ENCODE results near the gene NXPE4.

NXPE4 gene

DNA sequence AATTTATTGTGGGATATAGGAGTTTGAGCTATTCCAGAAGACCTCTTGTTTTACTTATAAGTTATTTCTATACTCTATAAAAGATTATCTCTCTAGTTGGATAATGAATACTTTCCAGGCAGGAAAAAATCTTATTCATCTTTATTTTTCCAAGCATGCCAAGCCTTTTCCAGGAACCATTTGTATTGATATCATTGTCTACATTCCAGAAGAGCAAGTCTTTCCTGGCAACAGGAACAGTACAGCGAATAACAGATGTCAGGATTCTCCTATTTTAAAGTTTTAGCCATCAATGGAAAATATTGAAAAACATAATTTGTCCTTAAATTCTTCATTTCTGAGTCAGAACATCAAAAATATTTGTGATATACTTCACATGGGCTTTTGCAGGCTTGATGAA, 30.8 kb downstream of the NXPE4 start:
- no peak overlapping the region for H3K4me3 ChIP-seq (ENCODE audit: low read depth, low read length)
- TF ChIP-seq, protein P1, sequence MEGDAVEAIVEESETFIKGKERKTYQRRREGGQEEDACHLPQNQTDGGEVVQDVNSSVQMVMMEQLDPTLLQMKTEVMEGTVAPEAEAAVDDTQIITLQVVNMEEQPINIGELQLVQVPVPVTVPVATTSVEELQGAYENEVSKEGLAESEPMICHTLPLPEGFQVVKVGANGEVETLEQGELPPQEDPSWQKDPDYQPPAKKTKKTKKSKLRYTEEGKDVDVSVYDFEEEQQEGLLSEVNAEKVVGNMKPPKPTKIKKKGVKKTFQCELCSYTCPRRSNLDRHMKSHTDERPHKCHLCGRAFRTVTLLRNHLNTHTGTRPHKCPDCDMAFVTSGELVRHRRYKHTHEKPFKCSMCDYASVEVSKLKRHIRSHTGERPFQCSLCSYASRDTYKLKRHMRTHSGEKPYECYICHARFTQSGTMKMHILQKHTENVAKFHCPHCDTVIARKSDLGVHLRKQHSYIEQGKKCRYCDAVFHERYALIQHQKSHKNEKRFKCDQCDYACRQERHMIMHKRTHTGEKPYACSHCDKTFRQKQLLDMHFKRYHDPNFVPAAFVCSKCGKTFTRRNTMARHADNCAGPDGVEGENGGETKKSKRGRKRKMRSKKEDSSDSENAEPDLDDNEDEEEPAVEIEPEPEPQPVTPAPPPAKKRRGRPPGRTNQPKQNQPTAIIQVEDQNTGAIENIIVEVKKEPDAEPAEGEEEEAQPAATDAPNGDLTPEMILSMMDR (IDR thresholded peaks at IDR 0.05; ENCODE audit: low read depth, low read length) = no peak

DNA sequence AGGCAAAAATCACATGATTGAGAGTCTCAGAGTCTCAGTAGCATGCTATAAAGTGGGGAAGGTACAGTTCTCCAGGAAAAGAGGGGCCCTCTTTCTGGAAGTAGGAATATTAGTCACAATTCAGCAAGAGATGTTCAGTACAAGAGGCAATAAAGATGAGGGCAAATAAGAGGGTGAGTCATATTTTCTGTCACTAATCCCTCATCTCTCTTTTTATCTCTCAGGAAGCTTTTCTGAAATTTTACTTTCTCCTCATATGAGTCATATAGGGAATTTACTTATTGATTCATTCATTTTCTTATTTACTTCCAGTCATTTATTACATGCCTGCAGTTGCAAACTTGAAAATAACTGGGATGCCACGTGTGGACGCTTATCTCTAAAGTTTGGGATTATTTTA, 32.5 kb downstream of the NXPE4 start:
- H3K4me3 ChIP-seq (ENCODE audit: low read depth, low read length) = no peak overlapping the region
- TF ChIP-seq, protein P1 (IDR thresholded peaks at IDR 0.05; ENCODE audit: low read depth, low read length) = no peak

GRCh38 chr11:114562166-114562916, 33.2 kb downstream of the NXPE4 start:
- TF ChIP-seq, protein P1 (IDR thresholded peaks at IDR 0.05; ENCODE audit: low read depth, low read length) = no peak
- H3K4me3 ChIP-seq (ENCODE audit: low read depth, low read length) = no peak overlapping the region

GRCh38 chr11:114559425-114560310, 35.9 kb downstream of the NXPE4 start, which contains the start of gene NXPE1:
Gene NXPE1, minus strand, starts transcription at chr11:114559881. Its CDS starts 8,680 bp downstream, at chr11:114551201.
- H3K4me3 ChIP-seq (ENCODE audit: low read depth, low read length) = no peak within 1 kb of the TSS
- TF ChIP-seq, protein P1 (IDR thresholded peaks at IDR 0.05; ENCODE audit: low read depth, low read length) = no peak

DNA sequence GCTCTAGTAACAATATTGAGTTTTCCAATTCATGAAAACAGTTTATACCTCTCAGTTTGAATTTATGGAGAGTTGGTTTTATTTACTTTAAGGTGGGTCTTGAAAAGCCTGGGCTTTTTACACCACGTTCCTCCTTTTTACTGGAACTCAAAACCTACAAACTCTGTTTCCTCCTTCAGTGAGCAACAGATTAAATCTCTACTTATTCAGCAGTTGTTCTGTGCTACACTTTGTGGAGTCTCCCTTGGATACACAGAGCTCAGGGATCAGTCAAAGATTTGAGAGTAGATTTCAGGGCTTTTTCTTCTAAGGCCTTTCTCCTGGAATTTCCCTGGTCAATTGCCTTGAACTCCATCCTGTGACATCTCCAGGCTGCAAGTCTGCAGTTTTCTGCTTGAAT, 39.5 kb downstream of the NXPE4 start:
- TF ChIP-seq, protein P1 (IDR thresholded peaks at IDR 0.05; ENCODE audit: low read depth, low read length) = no peak
- H3K4me3 ChIP-seq (ENCODE audit: low read depth, low read length) = no peak overlapping the region

- no peak overlapping the region for H3K4me3 ChIP-seq (ENCODE audit: low read depth, low read length)
- TF ChIP-seq, protein P1 (IDR thresholded peaks at IDR 0.05; ENCODE audit: low read depth, low read length) = no peak
These were observed 41.9 kb downstream of the NXPE4 start for GRCh38 chr11:114553642-114554041.

GRCh38 chr11:114551060-114551459, 44.5 kb downstream of the NXPE4 start:
- no peak overlapping the region for H3K4me3 ChIP-seq (ENCODE audit: low read depth, low read length)
- TF ChIP-seq, protein P1 (IDR thresholded peaks at IDR 0.05; ENCODE audit: low read depth, low read length) = no peak
